Endometrium (tissue), 2 donors: Measurements from ENCODE around the gene DHDH.

ENCODE experiments used
- FAIRE-seq: peaks from 2 replicates; lab custom pipeline; 2012; peaks lifted over from hg19 to GRCh38; lab: Jason Lieb, UNC
- donor health status: control.
- donor health status: control.

Gene DHDH

GRCh38 chr19:48967346-48968178 lies 34.1 kb downstream of the DHDH start:
- no peak for FAIRE-seq

- no peak for FAIRE-seq
Observed at GRCh38 chr19:48968179-48968661, 34.7 kb downstream of the DHDH start.

GRCh38 chr19:48968813-48969218 lies 35.3 kb downstream of the DHDH start:
- no peak for FAIRE-seq

- no peak for FAIRE-seq
Observed at GRCh38 chr19:48969276-48970138, 36.0 kb downstream of the DHDH start.

- FAIRE-seq = no peak
Observed at GRCh38 chr19:48970139-48970766, 36.8 kb downstream of the DHDH start.

- no peak for FAIRE-seq
Observed at GRCh38 chr19:48970923-48971395, 37.5 kb downstream of the DHDH start.

- FAIRE-seq = no peak
Observed at GRCh38 chr19:48975947-48976847, 42.7 kb downstream of the DHDH start.

GRCh38 chr19:48977061-48977460 lies 43.6 kb downstream of the DHDH start:
- no peak for FAIRE-seq

GRCh38 chr19:48982280-48982679 lies 48.8 kb downstream of the DHDH start:
- no peak for FAIRE-seq

- FAIRE-seq = no peak
Observed at GRCh38 chr19:48985711-48986110, 52.2 kb downstream of the DHDH start.

GRCh38 chr19:48986211-48986610 lies 52.7 kb downstream of the DHDH start:
- no peak for FAIRE-seq

- no peak for FAIRE-seq
Observed at GRCh38 chr19:48987323-48987722, 53.8 kb downstream of the DHDH start.

GRCh38 chr19:48988286-48988685 lies 54.8 kb downstream of the DHDH start:
- no peak for FAIRE-seq

- no peak for FAIRE-seq
Observed at GRCh38 chr19:48988860-48989259, 55.4 kb downstream of the DHDH start.

- no peak for FAIRE-seq
Observed at GRCh38 chr19:48989701-48990291, 56.3 kb downstream of the DHDH start.

GRCh38 chr19:48990400-48990799 lies 56.9 kb downstream of the DHDH start:
- FAIRE-seq = no peak

GRCh38 chr19:48991011-48991609 lies 57.6 kb downstream of the DHDH start:
- no peak for FAIRE-seq

- no peak for FAIRE-seq
Observed at GRCh38 chr19:48991873-48992580, 58.5 kb downstream of the DHDH start.

GRCh38 chr19:48992581-48993174 lies 59.2 kb downstream of the DHDH start:
- FAIRE-seq = no peak
